ENCODE data around the gene STAT5A. TPM values are rescaled to one million over a fixed set of nuclear protein-coding genes. Genes with fewer than 3 reads are reported as not detected.
A peak's percentile ranks its signal among the peaks of the same experiment; 100 is the strongest.

The STAT5A gene
- total and polyA plus RNA-seq, 12 donors = 8.2 to 28.5 (median 15.3) TPM

GRCh38 chr17:42313389-42313772, 25.1 kb downstream of the STAT5A start:
- Histone ChIP-seq H3K36me3 (peaks cover 0 to 98% (median 45%) of the 10 kb centered on the region in 9 donors), H3K9me3 (no peaks in the 10 kb centered on the region), H3K27me3 (no peaks in the 10 kb centered on the region), H3K4me3 (no peak overlapping the region), H3K4me1 (peaks cover 10 to 82% (median 35%) of the 10 kb centered on the region in 9 donors), H3K27ac (peak overlapping the region in 4 of 10 donors; percentile 43 to 83 (median 66))
- WGBS, 2 donors = 92% methylated on average over 4 of the region's 4 CpGs
- intact Hi-C loops (cut with DNase I) = loop anchor here in 2 of 10 donors (5.0 to 10.0 kb wide), 2 partner anchors 201 to 214 kb away; no protein-coding TSS in a partner anchor
- no peak for ATAC-seq
- TF ChIP-seq CTCF (IDR thresholded peaks at IDR 0.05) = no peak
- no peak for DNase-seq

GRCh38 chr17:42313773-42314566, 25.7 kb downstream of the STAT5A start:
- TF ChIP-seq CTCF (IDR thresholded peaks at IDR 0.05) = no peak
- Histone ChIP-seq H3K4me1 (peaks cover 10 to 86% (median 36%) of the 10 kb centered on the region in 9 donors), H3K4me3 (no peak overlapping the region), H3K36me3 (peaks cover 0 to 98% (median 40%) of the 10 kb centered on the region in 9 donors), H3K27ac (peak overlapping the region in 7 of 10 donors; percentile 34 to 83 (median 57)), H3K27me3 (no peaks in the 10 kb centered on the region), H3K9me3 (no peaks in the 10 kb centered on the region)
- ATAC-seq = no peak
- intact Hi-C loops (cut with DNase I) = loop anchor here in 2 of 10 donors (5.0 to 10.0 kb wide), 2 partner anchors 201 to 213 kb away; no protein-coding TSS in a partner anchor
- WGBS, 2 donors = 75 to 83% methylated on average over 14 of the region's 14 CpGs
- DNase-seq = no peak

- no peak for TF ChIP-seq CTCF (IDR thresholded peaks at IDR 0.05)
- DNase-seq (no peak), ATAC-seq (no peak)
- peaks cover 0 to 98% (median 40%) of the 10 kb centered on the region in 9 donors for H3K36me3 ChIP-seq
- H3K4me3 ChIP-seq = no peak overlapping the region
- no peaks in the 10 kb centered on the region for H3K9me3 ChIP-seq
- intact Hi-C loops (cut with DNase I) = loop anchor here in 2 of 10 donors (5.0 to 10.0 kb wide), 2 partner anchors 199 to 202 kb away; no protein-coding TSS in a partner anchor
- 82 to 83% methylated on average over 10 of the region's 10 CpGs for WGBS, 2 donors
- peaks cover 10 to 91% (median 51%) of the 10 kb centered on the region in 9 donors for H3K4me1 ChIP-seq
- no peaks in the 10 kb centered on the region for H3K27me3 ChIP-seq
- H3K27ac ChIP-seq = peak overlapping the region in 2 of 10 donors; percentile 5 to 50
These were observed 27.3 kb downstream of the STAT5A start for GRCh38 chr17:42315402-42316156.

- no peaks in the 10 kb centered on the region for H3K9me3 ChIP-seq
- peaks cover 0 to 99% (median 49%) of the 10 kb centered on the region in 9 donors for H3K36me3 ChIP-seq
- no peak for TF ChIP-seq CTCF (IDR thresholded peaks at IDR 0.05)
- no peaks in the 10 kb centered on the region for H3K27me3 ChIP-seq
- peak overlapping the region in 3 of 10 donors; percentile 1 to 82 (median 29) for H3K27ac ChIP-seq
- peaks cover 10 to 80% (median 43%) of the 10 kb centered on the region in 9 donors for H3K4me1 ChIP-seq
- no peak for DNase-seq
- no peak for ATAC-seq
- WGBS, 2 donors = 82 to 89% methylated on average over 4 of the region's 4 CpGs
- intact Hi-C loops (cut with DNase I) = loop anchor here in 2 of 10 donors (5.0 to 10.0 kb wide), 2 partner anchors 198 to 201 kb away; no protein-coding TSS in a partner anchor
- H3K4me3 ChIP-seq = no peak overlapping the region
These were observed 28.5 kb downstream of the STAT5A start for GRCh38 chr17:42316755-42317154.
